DOHH2 (cell line): ENCODE measurements around the gene OSBPL3.
A peak's percentile ranks its signal among the peaks of the same experiment; 100 is the strongest.

Source experiments
- H3F3A ChIP-seq: fragments of 200-600 bp; sonication (generic), shearing (Covaris generic); 2 replicates; pipeline ENCODE4 v1.6.0; 2016; ENCODE audit warnings: antibody characterized with exemption, mild to moderate bottlenecking; ENCODE audit not compliant: control insufficient read depth, insufficient read depth
- H3K27ac ChIP-seq: fragments of 200-600 bp; sonication (generic); 2 replicates; pipeline ENCODE4 v1.5.1; 2014; ENCODE audit warnings: low read depth, mild to moderate bottlenecking, low read length, moderate library complexity
- H3K27me3 ChIP-seq: fragments of 200-600 bp; sonication (generic); 2 replicates; pipeline ENCODE4 v1.6.1; 2014; ENCODE audit warnings: mild to moderate bottlenecking, low read length, mixed read lengths; ENCODE audit not compliant: control insufficient read depth
- H3K36me3 ChIP-seq: fragments of 200-600 bp; sonication (generic); 2 replicates; pipeline ENCODE4 v1.6.1; 2014; ENCODE audit warnings: mild to moderate bottlenecking, low read length, moderate library complexity, mixed read lengths; ENCODE audit not compliant: control insufficient read depth
- H3K4me1 ChIP-seq: fragments of 200-600 bp; sonication (generic); 2 replicates; pipeline ENCODE4 v1.6.1; 2014; ENCODE audit warnings: mild to moderate bottlenecking, low read length, mixed read lengths; ENCODE audit not compliant: control insufficient read depth
- H3K4me2 ChIP-seq: fragments of 200-600 bp; sonication (generic); 2 replicates; pipeline ENCODE4 v1.6.0; 2014; ENCODE audit warnings: mild to moderate bottlenecking, low read length, moderate library complexity
- H3K4me3 ChIP-seq: fragments of 200-600 bp; sonication (generic); 2 replicates; pipeline ENCODE4 v1.5.1; 2014; ENCODE audit warnings: mild to moderate bottlenecking, low read length, mixed read lengths
- H3K79me2 ChIP-seq: fragments of 200-600 bp; sonication (generic); 2 replicates; pipeline ENCODE4 v1.6.1; 2014; ENCODE audit warnings: mild to moderate bottlenecking, low read length, mixed read lengths; ENCODE audit not compliant: control insufficient read depth
- H3K9me2 ChIP-seq: fragments of 200-600 bp; sonication (generic); replicated peaks from 2 replicates; pipeline ENCODE4 v1.6.1; 2014; ENCODE audit warnings: mild to moderate bottlenecking, low read length, mixed read lengths; ENCODE audit not compliant: control insufficient read depth
- H3K9me3 ChIP-seq: fragments of 200-600 bp; sonication (generic); 2 replicates; pipeline ENCODE4 v1.6.1; 2014; ENCODE audit warnings: antibody characterized with exemption, low read length, mixed read lengths; ENCODE audit not compliant: control insufficient read depth, insufficient read depth
- H4K20me1 ChIP-seq: fragments of 200-600 bp; sonication (generic); 2 replicates; pipeline ENCODE4 v1.6.0; 2014; ENCODE audit warnings: low read depth, mild to moderate bottlenecking, antibody characterized with exemption, low read length, moderate library complexity; ENCODE audit not compliant: control insufficient read depth, insufficient read depth
- CTCF ChIP-seq: fragments of 200-600 bp; sonication (generic); IDR thresholded peaks from one replicate; pipeline ENCODE4 v1.5.1; 2014; ENCODE audit warnings: antibody characterized with exemption, mild to moderate bottlenecking, low read depth, low read length; ENCODE audit not compliant: poor library complexity, severe bottlenecking
- EZH2phosphoT487 ChIP-seq: fragments of 200-600 bp; sonication (generic); IDR thresholded peaks from 2 replicates; pipeline ENCODE4 v1.6.1; 2017; ENCODE audit warnings: borderline replicate concordance, mild to moderate bottlenecking, antibody characterized with exemption, low read length, moderate library complexity, mixed read lengths

The OSBPL3 gene

GRCh38 chr7:24894429-24895221 lies 85.4 kb downstream of the OSBPL3 start:
- Histone ChIP-seq H3K4me3 (no peak overlapping the region), H4K20me1 (peaks cover 18% of the 10 kb centered on the region), H3F3A (peaks cover 9% of the 10 kb centered on the region), H3K4me2 (no peak overlapping the region), H3K9me2 (no peaks in the 10 kb centered on the region), H3K4me1 (peaks cover 74% of the 10 kb centered on the region), H3K79me2 (peaks cover 86% of the 10 kb centered on the region), H3K36me3 (peaks cover 36% of the 10 kb centered on the region), H3K9me3 (no peaks in the 10 kb centered on the region), H3K27me3 (no peaks in the 10 kb centered on the region), H3K27ac (no peak overlapping the region)
- TF ChIP-seq EZH2phosphoT487 (no peak), CTCF (peak; percentile 31)

- no peak overlapping the region for H3K4me2 ChIP-seq
- peaks cover 58% of the 10 kb centered on the region for H3K36me3 ChIP-seq
- TF ChIP-seq EZH2phosphoT487 (no peak), CTCF (no peak)
- peaks cover 6% of the 10 kb centered on the region; the same call in 1 of the 2 replicates for H3F3A ChIP-seq
- 0 out of 2 replicates have a peak, but pooled peaks cover 4% of the 10 kb centered on the region for H4K20me1 ChIP-seq
- H3K79me2 ChIP-seq: peaks cover 78% of the 10 kb centered on the region
- no peak overlapping the region for H3K4me3 ChIP-seq
- H3K27ac ChIP-seq: no peak overlapping the region
- no peaks in the 10 kb centered on the region for H3K27me3 ChIP-seq
- H3K4me1 ChIP-seq: peaks cover 52% of the 10 kb centered on the region
- no peaks in the 10 kb centered on the region for H3K9me3 ChIP-seq
- H3K9me2 ChIP-seq: no peaks in the 10 kb centered on the region
Measured at GRCh38 chr7:24891311-24891735, 88.7 kb downstream of the OSBPL3 start.

GRCh38 chr7:24889611-24890010 lies 90.4 kb downstream of the OSBPL3 start:
- Histone ChIP-seq H3K4me1 (peaks cover 52% of the 10 kb centered on the region), H4K20me1 (no peaks in the 10 kb centered on the region), H3K9me3 (no peaks in the 10 kb centered on the region), H3K27ac (no peak overlapping the region), H3K4me2 (no peak overlapping the region), H3K27me3 (no peaks in the 10 kb centered on the region), H3K79me2 (peaks cover 64% of the 10 kb centered on the region), H3F3A (0 out of 2 replicates have a peak, but pooled peaks cover 4% of the 10 kb centered on the region), H3K9me2 (no peaks in the 10 kb centered on the region), H3K36me3 (peaks cover 72% of the 10 kb centered on the region), H3K4me3 (no peak overlapping the region)
- TF ChIP-seq CTCF (no peak), EZH2phosphoT487 (no peak)
